HEK293T (cell line): Measurements from ENCODE around the gene INAFM1.

Experiments
- CTCF ChIA-PET: fragments of 350-600 bp; formaldehyde crosslinking; extraction: SDS; loops from one replicate; lab custom pipeline; 2021; ENCODE audit warnings: antibody characterized with exemption, inconsistent platforms; lab: Yijun Ruan, JAX
- POLR2A ChIA-PET: fragments of 350-600 bp; formaldehyde crosslinking; extraction: SDS; loops from one replicate; lab custom pipeline; 2020; ENCODE audit warnings: antibody characterized with exemption, inconsistent platforms; lab: Yijun Ruan, JAX
- DNase-seq: peaks from one replicate; pipeline ENCODE4 v3.0.0; 2012; ENCODE audit warnings: mixed read lengths; ENCODE audit errors: extremely low spot score
- ARNT ChIP-seq: fragments of 450-650 bp; IDR thresholded peaks from 2 replicates; pipeline ENCODE4 v1.6.1; 2017; ENCODE audit warnings: mild to moderate bottlenecking
- BHLHE40 ChIP-seq: fragments of 450-650 bp; IDR thresholded peaks from 2 replicates; pipeline ENCODE4 v1.6.1; 2016; ENCODE audit warnings: mild to moderate bottlenecking, moderate library complexity, borderline replicate concordance
- CTBP1 ChIP-seq: fragments of 450-650 bp; IDR thresholded peaks from 2 replicates; pipeline ENCODE4 v1.6.1; 2016; ENCODE audit warnings: borderline replicate concordance
- ELF4 ChIP-seq: fragments of 450-650 bp; IDR thresholded peaks from 2 replicates; pipeline ENCODE4 v1.6.1; 2017; ENCODE audit warnings: antibody characterized with exemption
- FOXA1 ChIP-seq: fragments of 450-650 bp; IDR thresholded peaks from 2 replicates; pipeline ENCODE4 v1.6.1; 2016; ENCODE audit warnings: mild to moderate bottlenecking
- FOXK2 ChIP-seq: fragments of 450-650 bp; IDR thresholded peaks from 2 replicates; pipeline ENCODE4 v1.6.1; 2016; ENCODE audit warnings: mild to moderate bottlenecking
- FOXM1 ChIP-seq: fragments of 450-650 bp; IDR thresholded peaks from 2 replicates; pipeline ENCODE4 v1.6.1; 2017; ENCODE audit warnings: mild to moderate bottlenecking, borderline replicate concordance
- HDGF ChIP-seq: fragments of 450-650 bp; IDR thresholded peaks from 2 replicates; pipeline ENCODE4 v1.6.1; 2017; ENCODE audit warnings: antibody characterized with exemption, borderline replicate concordance
- L3MBTL2 ChIP-seq: fragments of 450-650 bp; conservative IDR thresholded peaks from 2 replicates; pipeline ENCODE4 v1.6.1; 2016; ENCODE audit warnings: mild to moderate bottlenecking
- LEF1 ChIP-seq: fragments of 450-650 bp; IDR thresholded peaks from 2 replicates; pipeline ENCODE4 v1.6.1; 2017; ENCODE audit warnings: mild to moderate bottlenecking, borderline replicate concordance
- NFRKB ChIP-seq: fragments of 450-650 bp; IDR thresholded peaks from 2 replicates; pipeline ENCODE4 v1.6.1; 2016; ENCODE audit warnings: mild to moderate bottlenecking, moderate library complexity
- SP1 ChIP-seq: fragments of 450-650 bp; IDR thresholded peaks from 2 replicates; pipeline ENCODE4 v1.6.1; 2017
- SUZ12 ChIP-seq: fragments of 450-650 bp; IDR thresholded peaks from 2 replicates; pipeline ENCODE4 v1.6.1; 2016; ENCODE audit warnings: mild to moderate bottlenecking
- TARDBP ChIP-seq: fragments of 450-650 bp; IDR thresholded peaks from 2 replicates; pipeline ENCODE4 v1.6.1; 2016
- ZNF384 ChIP-seq: fragments of 450-650 bp; IDR thresholded peaks from 2 replicates; pipeline ENCODE4 v1.6.1; 2016
- TF ChIP-seq, protein P1 (sequence below): fragments of 450-650 bp; IDR thresholded peaks from 2 replicates; pipeline ENCODE4 v1.6.1; 2016

Gene INAFM1

GRCh38 chr19:47236072-47236675 is 38.5 kb upstream of the INAFM1 start:
- CTCF ChIA-PET, result no interaction called here
- POLR2A ChIA-PET, result interaction anchor here (2.1 kb wide), 1 partner anchor 10 kb away, joined by 8 read pairs; no protein-coding TSS in a partner anchor
- no peak for DNase-seq
- TF ChIP-seq TARDBP (no peak), LEF1 (no peak), SP1 (no peak), L3MBTL2 (no peak), FOXA1 (no peak), SUZ12 (no peak), FOXK2 (no peak), ARNT (no peak), ELF4 (no peak), BHLHE40 (no peak), NFRKB (no peak), HDGF (no peak), FOXM1 (no peak), ZNF384 (no peak), CTBP1 (no peak)
- TF ChIP-seq, protein P1, sequence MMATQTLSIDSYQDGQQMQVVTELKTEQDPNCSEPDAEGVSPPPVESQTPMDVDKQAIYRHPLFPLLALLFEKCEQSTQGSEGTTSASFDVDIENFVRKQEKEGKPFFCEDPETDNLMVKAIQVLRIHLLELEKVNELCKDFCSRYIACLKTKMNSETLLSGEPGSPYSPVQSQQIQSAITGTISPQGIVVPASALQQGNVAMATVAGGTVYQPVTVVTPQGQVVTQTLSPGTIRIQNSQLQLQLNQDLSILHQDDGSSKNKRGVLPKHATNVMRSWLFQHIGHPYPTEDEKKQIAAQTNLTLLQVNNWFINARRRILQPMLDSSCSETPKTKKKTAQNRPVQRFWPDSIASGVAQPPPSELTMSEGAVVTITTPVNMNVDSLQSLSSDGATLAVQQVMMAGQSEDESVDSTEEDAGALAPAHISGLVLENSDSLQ, result no peak

GRCh38 chr19:47239152-47239551 is 35.5 kb upstream of the INAFM1 start:
- POLR2A ChIA-PET, result no interaction called here
- TF ChIP-seq TARDBP (no peak), ZNF384 (no peak), FOXM1 (no peak), BHLHE40 (no peak), SP1 (no peak), ARNT (no peak), L3MBTL2 (no peak), ELF4 (no peak), LEF1 (no peak), HDGF (no peak), NFRKB (no peak), FOXK2 (no peak), FOXA1 (no peak)
- no peak for DNase-seq
- CTCF ChIA-PET, result no interaction called here

- CTCF ChIA-PET, result no interaction called here
- TF ChIP-seq BHLHE40 (no peak), SUZ12 (no peak), ELF4 (no peak), FOXM1 (no peak), CTBP1 (no peak), NFRKB (no peak), LEF1 (no peak), SP1 (no peak), FOXA1 (no peak), ZNF384 (no peak), FOXK2 (no peak), L3MBTL2 (no peak), ARNT (no peak)
- TF ChIP-seq, protein P1, result no peak
- no peak for DNase-seq
- POLR2A ChIA-PET, result no interaction called here
These were observed 34.9 kb upstream of the INAFM1 start for GRCh38 chr19:47239610-47240296.

DNA sequence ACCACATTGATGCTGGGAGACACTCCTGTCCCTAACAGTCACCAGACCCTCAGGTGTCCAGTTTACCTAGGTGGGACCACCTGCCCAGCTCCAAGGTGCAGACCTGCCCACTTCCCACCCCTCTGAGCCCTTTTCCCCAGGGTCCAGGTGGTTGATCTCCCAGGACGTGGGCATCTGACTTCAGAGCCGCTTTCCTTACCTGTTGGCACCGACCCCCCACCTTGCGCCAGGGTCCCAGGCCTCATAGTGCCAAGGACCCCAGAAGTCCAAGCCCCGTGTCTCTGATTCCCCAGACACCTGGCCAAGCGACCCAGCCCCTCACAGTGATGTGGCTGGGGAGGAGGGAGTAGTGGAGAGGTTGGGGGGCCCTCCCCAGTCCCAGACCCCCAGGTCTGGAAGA is 34.1 kb upstream of the INAFM1 start:
- no peak for DNase-seq
- ChIA-PET CTCF (no interaction called here), POLR2A (interaction anchor here (1.1 to 1.3 kb wide), 2 partner anchors 15 kb away, joined by 3 to 5 read pairs; partner anchors contain the start of gene CCDC9)
- no peak for TF ChIP-seq ELF4
- no peak for TF ChIP-seq BHLHE40
- TF ChIP-seq SUZ12, result no peak
- no peak for TF ChIP-seq FOXA1
- TF ChIP-seq FOXK2, result no peak
- no peak for TF ChIP-seq TARDBP
- no peak for TF ChIP-seq LEF1
- TF ChIP-seq L3MBTL2, result no peak
- TF ChIP-seq CTBP1, result no peak
- TF ChIP-seq ZNF384, result no peak
- TF ChIP-seq FOXM1, result no peak
- TF ChIP-seq, protein P1, result no peak
- TF ChIP-seq ARNT, result no peak
- TF ChIP-seq HDGF, result no peak
- TF ChIP-seq SP1, result no peak
- no peak for TF ChIP-seq NFRKB

DNA sequence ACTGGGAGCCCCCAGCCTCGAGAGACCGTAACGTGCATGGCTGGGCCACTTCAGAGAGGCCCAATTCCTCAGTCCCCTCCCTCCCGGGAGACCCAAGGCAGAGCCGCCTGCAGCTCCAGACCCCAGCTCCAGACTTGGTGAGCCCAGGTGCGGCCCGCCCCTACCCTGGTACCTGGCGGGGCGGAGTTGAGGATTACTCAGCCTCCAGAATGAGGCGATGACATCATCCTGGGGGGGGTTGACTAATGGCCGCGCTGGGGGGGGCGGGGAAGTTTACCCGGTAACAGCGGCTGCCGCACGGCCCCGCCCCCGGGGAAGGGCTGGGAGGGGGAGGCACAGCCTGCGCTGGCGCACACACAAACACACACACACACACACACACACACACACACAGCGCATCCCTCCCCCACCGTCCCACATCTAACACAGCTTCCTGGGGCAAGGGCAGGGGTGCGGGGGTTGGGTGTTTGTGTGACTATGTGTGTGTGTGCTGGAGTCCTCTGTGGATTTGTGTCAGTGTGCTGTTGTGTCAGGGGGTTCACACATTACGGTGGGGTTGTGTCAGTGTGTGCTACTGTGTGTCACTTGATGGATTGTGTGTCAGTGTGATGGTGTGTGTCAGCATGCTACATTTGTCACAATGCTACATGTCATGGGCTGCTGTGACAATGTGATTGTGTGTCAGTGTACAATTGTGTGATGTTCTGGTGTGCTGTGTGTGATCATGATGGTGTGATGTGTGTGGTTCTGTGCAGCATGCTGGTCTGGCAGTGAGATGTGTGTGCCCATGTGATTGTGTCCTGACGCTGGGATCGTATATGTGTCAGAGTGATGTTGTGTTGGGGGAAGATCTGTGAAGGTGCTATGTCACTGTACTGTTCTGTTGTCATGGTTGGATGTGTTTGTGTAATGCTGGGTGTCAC is 33.4 kb upstream of the INAFM1 start:
- TF ChIP-seq, protein P1, result peak; percentile 52
- no peak for TF ChIP-seq ARNT
- peak; percentile 66 for DNase-seq
- ChIA-PET POLR2A (interaction anchor here (1.1 to 1.3 kb wide), 2 partner anchors 15 kb away, joined by 3 to 5 read pairs; partner anchors contain the start of gene CCDC9), CTCF (no interaction called here)
